ENCODE measurements around the gene CHRNA4. TPM values are rescaled to one million over a fixed set of nuclear protein-coding genes. Genes with fewer than 3 reads are reported as not detected.

The CHRNA4 gene
- polyA plus RNA-seq, 1 donor (not counting 4 experiments of a cell fraction or from before 2014, with no cell fraction given) = not detected

GRCh38 chr20:63314015-63314471 lies 47.1 kb downstream of the CHRNA4 start:
- Histone ChIP-seq H3K27me3 (ENCODE audit: control insufficient read depth, extremely low read depth, insufficient read depth, low read length) (peaks cover 10% of the 10 kb centered on the region), H3K9me3 (ENCODE audit: control insufficient read depth, low read depth, low read length) (no peaks in the 10 kb centered on the region), H3K4me1 (ENCODE audit: control insufficient read depth, extremely low read depth, insufficient read depth, low read length) (no peaks in the 10 kb centered on the region), H3K27ac (ENCODE audit: control insufficient read depth, insufficient read depth, low read length) (no peak overlapping the region), H3K36me3 (ENCODE audit: control insufficient read depth in 2 of 2, extremely low read depth in 1 of 2, insufficient read depth in 2 of 2, low read length in 2 of 2) (no peaks in the 10 kb centered on the region), H3K4me3 (ENCODE audit: control insufficient read depth in 2 of 3, extremely low read depth in 1 of 3, insufficient read depth in 2 of 3, low read depth in 1 of 3, low read length in 3 of 3) (no peak overlapping the region), H4K20me1 (ENCODE audit: control insufficient read depth, extremely low read depth, insufficient read depth, low read length) (no peaks in the 10 kb centered on the region), H3K9ac (ENCODE audit: control insufficient read depth, extremely low read depth, insufficient read depth, low read length) (no peak overlapping the region), H3K4me2 (ENCODE audit: control insufficient read depth, extremely low read depth, insufficient read depth, low read depth, low read length) (no peak overlapping the region), H3K9me1 (ENCODE audit: control insufficient read depth, extremely low read depth, insufficient read depth, low read length) (no peaks in the 10 kb centered on the region), H2AFZ (ENCODE audit: control insufficient read depth, low read length) (no peak overlapping the region), H3K79me2 (ENCODE audit: control insufficient read depth, insufficient read depth, low read length) (no peaks in the 10 kb centered on the region)
- dilution Hi-C loops (cut with MboI; ENCODE audit: extremely low pct_ligation_motif_present, low sequenced_read_pairs) = no loop called here
- TF ChIP-seq EZH2 (IDR thresholded peaks at IDR 0.05; ENCODE audit: low read length) (no peak), CTCF (optimal IDR thresholded peaks at IDR 0.05 in 1 of 3, IDR thresholded peaks at IDR 0.05 in 1 of 3, conservative IDR thresholded peaks at IDR 0.05 in 1 of 3; ENCODE audit: extremely low read depth in 1 of 3, insufficient read depth in 2 of 3, low read length in 3 of 3) (no peak)
- FAIRE-seq = no peak
- DNase-seq (ENCODE audit: low read depth, low spot score) = no peak

- Histone ChIP-seq H3K9me3 (ENCODE audit: control insufficient read depth, low read depth, low read length) (no peaks in the 10 kb centered on the region), H3K9ac (ENCODE audit: control insufficient read depth, extremely low read depth, insufficient read depth, low read length) (no peak overlapping the region), H3K27ac (ENCODE audit: control insufficient read depth, insufficient read depth, low read length) (no peak overlapping the region), H3K4me2 (ENCODE audit: control insufficient read depth, extremely low read depth, insufficient read depth, low read depth, low read length) (no peak overlapping the region), H3K9me1 (ENCODE audit: control insufficient read depth, extremely low read depth, insufficient read depth, low read length) (no peaks in the 10 kb centered on the region), H4K20me1 (ENCODE audit: control insufficient read depth, extremely low read depth, insufficient read depth, low read length) (no peaks in the 10 kb centered on the region), H3K4me3 (ENCODE audit: control insufficient read depth in 2 of 3, extremely low read depth in 1 of 3, insufficient read depth in 2 of 3, low read depth in 1 of 3, low read length in 3 of 3) (no peak overlapping the region), H3K4me1 (ENCODE audit: control insufficient read depth, extremely low read depth, insufficient read depth, low read length) (no peaks in the 10 kb centered on the region), H3K27me3 (ENCODE audit: control insufficient read depth, extremely low read depth, insufficient read depth, low read length) (peaks cover 13% of the 10 kb centered on the region), H3K79me2 (ENCODE audit: control insufficient read depth, insufficient read depth, low read length) (no peaks in the 10 kb centered on the region), H2AFZ (ENCODE audit: control insufficient read depth, low read length) (no peak overlapping the region), H3K36me3 (ENCODE audit: control insufficient read depth in 2 of 2, extremely low read depth in 1 of 2, insufficient read depth in 2 of 2, low read length in 2 of 2) (no peaks in the 10 kb centered on the region)
- DNase-seq (ENCODE audit: low read depth, low spot score) (no peak), FAIRE-seq (no peak)
- TF ChIP-seq EZH2 (IDR thresholded peaks at IDR 0.05; ENCODE audit: low read length) (no peak), CTCF (optimal IDR thresholded peaks at IDR 0.05 in 1 of 3, IDR thresholded peaks at IDR 0.05 in 1 of 3, conservative IDR thresholded peaks at IDR 0.05 in 1 of 3; ENCODE audit: extremely low read depth in 1 of 3, insufficient read depth in 2 of 3, low read length in 3 of 3) (no peak)
- dilution Hi-C loops (cut with MboI; ENCODE audit: extremely low pct_ligation_motif_present, low sequenced_read_pairs) = no loop called here
Observed at GRCh38 chr20:63313349-63314014, 47.7 kb downstream of the CHRNA4 start.
